Pancreas (tissue), 10 donors: ENCODE measurements around the gene MRPL30. TPM values are rescaled to one million over a fixed set of nuclear protein-coding genes. Genes with fewer than 3 reads are reported as not detected.

Source experiments
- ATAC-seq, 4 donors: fragments of 200-7000 bp; cut with Tn5 transposase; one replicate each; pipeline versions ENCODE4 v1.8.0 to v1.9.1; 2020; ENCODE audit warnings: mild to moderate bottlenecking in 4 of 4, moderate library complexity in 4 of 4
- DNase-seq, 6 donors: peaks; one replicate each; pipeline ENCODE4 v3.0.0-alpha.2; 2020
- FAIRE-seq: peaks from 2 replicates; lab custom pipeline; 2012; peaks lifted over from hg19 to GRCh38; lab: Jason Lieb, UNC
- H3K27ac ChIP-seq, 4 donors: fragments of 200-600 bp; sonication (generic); 1 replicate in 3 of 4; 2 replicates in 1 of 4; pipeline versions ENCODE4 v1.5.0 to v1.8.0; 2020
- H3K27me3 ChIP-seq, 4 donors: fragments of 200-600 bp; one replicate each; pipeline ENCODE4 v1.8.0; 2021
- H3K36me3 ChIP-seq, 3 donors: fragments of 200-600 bp; sonication (generic) in 1 of 3; one replicate each; pipeline versions ENCODE4 v1.5.0 to v1.8.0; 2020 to 2021
- H3K4me1 ChIP-seq, 3 donors: fragments of 200-600 bp; one replicate each; pipeline ENCODE4 v1.8.0; 2021
- H3K4me3 ChIP-seq, 4 donors: fragments of 200-600 bp; sonication (generic) in 2 of 4; one replicate each; pipeline versions ENCODE4 v1.5.0 to v1.8.0; 2020 to 2021
- H3K9me3 ChIP-seq, 4 donors: fragments of 200-600 bp; one replicate each; pipeline ENCODE4 v1.8.0; 2021
- WGBS, 2 donors: extraction: QIAGEN DNeasy Blood & Tissue Kit; methylation state at CpG; one replicate each; pipeline ENCODE4 v1.1.7; 2013; 5-methylcytosine and 5-hydroxymethylcytosine counted together
- intact Hi-C, 3 donors: fragments of 100-400 bp; cut with DNase I; formaldehyde crosslinking; loops; one replicate each; pipeline versions ENCODE4 v1.11.1 to v1.14.2; 2022
- polyA plus RNA-seq, 2 donors: library from polyadenylated mRNA; stranded (reverse); fragments of 200-250 nt; gene quantifications; one replicate each; pipeline ENCODE4 v1.2.3, GENCODE V29; 2013
- total RNA-seq, 6 donors: library from RNA; stranded (reverse); fragmentation: NEBNext Ultra II Directional in 4 of 6; extraction: Animal tissue kit (Norgen Biotek cat#: 25700) in 4 of 6; gene quantifications; one replicate each; pipeline versions ENCODE4 v1.2.1 to v1.2.4, GENCODE V29; 2021 to 2023
- TF ChIP-seq, protein P1 (sequence below), 4 donors: fragments of 200-600 bp; sonication (generic) in 3 of 4; IDR thresholded peaks; one replicate each; pipeline versions ENCODE4 v1.5.0 to v1.8.0; 2021; ENCODE audit warnings: antibody characterized with exemption in 4 of 4
- donor health status: healthy with polysubstance abuse.
- donor health status: DM: no; HTN: no; CAD: no; lungs with moderate emphysema.
- donor health status: DM: no; HTN: no; CAD: no.
- donor health status: control.
- donor health status: control.
- donor health status: Bipolar disorder and iron deficiency.
- donor health status: DM: yes; HTN: yes; CAD: no.
- donor health status: DM: no; HTN: no; CAD: no.
- donor health status: DM: no; HTN: no; CAD: no.
- donor health status: DM: yes; HTN: yes; CAD: no.

The MRPL30 gene
- total and polyA plus RNA-seq, 8 donors, result 8.8 to 14.8 (median 11.8) TPM

DNA sequence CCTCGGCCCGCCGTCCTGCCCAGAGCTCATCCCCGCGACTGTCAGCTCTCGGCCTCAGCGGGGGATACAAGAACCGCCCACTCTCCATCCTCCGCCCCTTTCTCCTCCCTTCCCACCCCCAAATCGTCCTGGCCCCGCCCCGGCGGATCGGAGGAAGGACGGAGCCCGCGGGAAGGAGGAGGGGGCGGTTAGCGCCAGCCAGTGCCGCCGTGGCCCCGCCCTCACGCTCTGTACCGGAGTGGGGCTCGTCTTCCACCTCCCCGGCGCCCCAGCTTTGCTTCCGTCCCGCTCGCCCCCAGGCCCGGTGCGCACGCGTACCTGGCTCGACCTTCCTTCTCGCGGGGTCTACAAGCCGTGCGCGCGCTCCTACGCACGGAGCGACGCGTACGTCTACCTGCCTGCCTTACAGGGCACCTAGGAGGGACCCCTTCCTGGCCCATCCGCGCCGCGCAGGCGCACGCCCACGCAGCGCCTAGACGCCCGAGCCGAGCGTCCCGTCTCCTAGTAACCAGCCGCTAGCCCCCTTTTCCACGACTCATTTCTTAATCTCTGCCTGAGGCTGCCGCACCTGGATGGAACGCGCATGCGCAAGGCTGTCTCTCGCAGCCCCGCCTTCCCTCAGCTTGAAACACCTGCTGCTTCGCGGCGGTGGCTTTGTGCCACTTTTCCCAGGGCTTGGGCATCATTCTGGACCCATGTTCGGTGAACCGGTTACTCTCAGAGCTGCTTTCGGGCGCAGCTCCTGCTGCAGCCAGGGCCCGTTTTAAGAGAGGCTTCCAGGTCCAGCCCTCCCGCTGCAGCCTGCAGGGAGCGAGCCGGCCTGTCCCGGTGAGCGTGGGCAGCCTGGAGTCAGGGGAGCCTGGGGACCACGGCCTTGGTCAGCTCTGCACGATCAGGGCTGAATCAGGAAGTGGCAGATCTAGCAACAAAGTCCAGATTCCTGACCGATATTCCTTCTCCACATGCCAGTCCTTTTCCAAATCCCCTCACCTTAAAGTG is 39.6 kb upstream of the MRPL30 start, which contains the start of gene C2orf15:
C2orf15 (plus strand) TSS at position 598 of the 999 bp plus-strand sequence. CDS start 8,852 bp downstream, outside the sequence.
- TF ChIP-seq, protein P1, sequence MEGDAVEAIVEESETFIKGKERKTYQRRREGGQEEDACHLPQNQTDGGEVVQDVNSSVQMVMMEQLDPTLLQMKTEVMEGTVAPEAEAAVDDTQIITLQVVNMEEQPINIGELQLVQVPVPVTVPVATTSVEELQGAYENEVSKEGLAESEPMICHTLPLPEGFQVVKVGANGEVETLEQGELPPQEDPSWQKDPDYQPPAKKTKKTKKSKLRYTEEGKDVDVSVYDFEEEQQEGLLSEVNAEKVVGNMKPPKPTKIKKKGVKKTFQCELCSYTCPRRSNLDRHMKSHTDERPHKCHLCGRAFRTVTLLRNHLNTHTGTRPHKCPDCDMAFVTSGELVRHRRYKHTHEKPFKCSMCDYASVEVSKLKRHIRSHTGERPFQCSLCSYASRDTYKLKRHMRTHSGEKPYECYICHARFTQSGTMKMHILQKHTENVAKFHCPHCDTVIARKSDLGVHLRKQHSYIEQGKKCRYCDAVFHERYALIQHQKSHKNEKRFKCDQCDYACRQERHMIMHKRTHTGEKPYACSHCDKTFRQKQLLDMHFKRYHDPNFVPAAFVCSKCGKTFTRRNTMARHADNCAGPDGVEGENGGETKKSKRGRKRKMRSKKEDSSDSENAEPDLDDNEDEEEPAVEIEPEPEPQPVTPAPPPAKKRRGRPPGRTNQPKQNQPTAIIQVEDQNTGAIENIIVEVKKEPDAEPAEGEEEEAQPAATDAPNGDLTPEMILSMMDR (IDR thresholded peaks at IDR 0.05), result no peak
- Histone ChIP-seq H3K36me3 (no peaks in the 10 kb centered on the region), H3K27ac (peak within 1 kb of the TSS; percentile 83 to 94 (median 88)), H3K4me3 (peak within 1 kb of the TSS; percentile 68 to 96 (median 84)), H3K27me3 (no peaks in the 10 kb centered on the region), H3K4me1 (peaks cover 0 to 15% (median 6%) of the 10 kb centered on the region in 3 donors), H3K9me3 (no peaks in the 10 kb centered on the region)
- no peak for FAIRE-seq
- intact Hi-C loops, result no loop called here
- ATAC-seq, result peak; percentile 93 to 97 (median 94)
- peak; percentile 94 to 98 (median 97) for DNase-seq
- WGBS, 2 donors, result 0 to 1% methylated on average over 68 to 84 of the region's 84 CpGs

DNA sequence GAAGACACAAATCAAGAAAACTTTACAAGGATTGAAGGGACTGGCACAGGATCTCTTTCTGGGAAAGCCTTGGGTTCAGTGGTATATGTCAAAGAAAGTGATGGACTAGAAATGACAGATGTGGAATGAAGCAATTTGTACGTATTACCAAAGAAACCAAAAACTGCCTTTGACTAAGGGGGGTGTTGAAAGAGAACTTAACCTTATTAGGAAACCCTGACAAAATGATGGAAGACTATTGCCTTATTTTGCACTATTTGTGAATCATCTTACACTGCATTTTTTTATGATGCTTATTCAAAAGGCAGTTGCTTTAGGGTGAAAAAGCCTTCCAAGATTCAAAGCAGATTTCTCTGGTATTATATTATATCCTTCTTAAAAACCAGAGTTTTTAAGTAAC is 30.3 kb upstream of the MRPL30 start:
- H3K4me1 ChIP-seq, result peaks cover 0 to 5% (median under 1%) of the 10 kb centered on the region in 3 donors
- H3K27me3 ChIP-seq, result no peaks in the 10 kb centered on the region
- 92 to 93% methylated on average over 1 of the region's 1 CpG for WGBS, 2 donors
- H3K9me3 ChIP-seq, result no peaks in the 10 kb centered on the region
- no peaks in the 10 kb centered on the region for H3K36me3 ChIP-seq
- DNase-seq (no peak), FAIRE-seq (no peak), ATAC-seq (no peak)
- TF ChIP-seq, protein P1 (IDR thresholded peaks at IDR 0.05), result no peak
- H3K27ac ChIP-seq, result no peak overlapping the region
- no peak overlapping the region for H3K4me3 ChIP-seq
- intact Hi-C loops, result no loop called here

DNA sequence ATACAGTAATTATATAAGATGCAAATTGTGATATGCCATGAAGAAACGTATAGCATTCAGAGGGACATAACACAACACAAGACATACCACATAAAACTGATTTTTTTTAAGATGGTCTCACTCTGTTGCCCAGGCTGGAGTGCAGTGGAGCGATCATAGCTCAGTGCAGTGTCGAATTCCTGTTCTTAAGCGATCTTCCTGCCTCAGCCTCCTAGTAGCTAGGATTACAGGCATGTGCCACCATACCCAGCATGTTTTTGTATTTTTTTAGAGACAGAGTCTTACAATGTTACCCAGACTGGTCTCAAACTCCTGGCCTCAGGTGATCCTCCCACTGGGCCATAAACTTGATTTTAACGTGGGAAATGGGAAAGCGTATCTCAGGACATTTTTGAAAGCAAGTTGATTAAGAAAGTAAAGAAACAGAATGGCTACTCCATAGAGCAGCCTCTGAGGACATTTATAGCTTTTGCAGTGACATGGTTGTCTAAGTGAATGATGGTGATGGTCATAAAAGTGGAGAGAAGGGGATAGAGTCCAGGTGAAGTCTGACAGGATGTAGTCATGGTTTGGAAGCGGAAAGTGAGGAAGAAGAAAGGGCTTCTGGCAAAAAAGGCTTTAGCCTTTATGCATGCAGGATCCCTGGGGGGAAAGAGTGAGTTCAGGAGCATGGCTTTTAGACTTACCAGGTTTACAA is 28.6 kb upstream of the MRPL30 start:
- DNase-seq, result no peak
- ATAC-seq, result no peak
- Histone ChIP-seq H3K27ac (no peak overlapping the region), H3K9me3 (no peaks in the 10 kb centered on the region), H3K4me3 (no peak overlapping the region), H3K4me1 (peaks cover 0 to 5% (median 4%) of the 10 kb centered on the region in 3 donors), H3K36me3 (no peaks in the 10 kb centered on the region), H3K27me3 (no peaks in the 10 kb centered on the region)
- WGBS, 2 donors, result 91 to 93% methylated on average over 7 of the region's 7 CpGs
- TF ChIP-seq, protein P1 (IDR thresholded peaks at IDR 0.05), result no peak
- intact Hi-C loops, result no loop called here
- FAIRE-seq, result no peak

DNA sequence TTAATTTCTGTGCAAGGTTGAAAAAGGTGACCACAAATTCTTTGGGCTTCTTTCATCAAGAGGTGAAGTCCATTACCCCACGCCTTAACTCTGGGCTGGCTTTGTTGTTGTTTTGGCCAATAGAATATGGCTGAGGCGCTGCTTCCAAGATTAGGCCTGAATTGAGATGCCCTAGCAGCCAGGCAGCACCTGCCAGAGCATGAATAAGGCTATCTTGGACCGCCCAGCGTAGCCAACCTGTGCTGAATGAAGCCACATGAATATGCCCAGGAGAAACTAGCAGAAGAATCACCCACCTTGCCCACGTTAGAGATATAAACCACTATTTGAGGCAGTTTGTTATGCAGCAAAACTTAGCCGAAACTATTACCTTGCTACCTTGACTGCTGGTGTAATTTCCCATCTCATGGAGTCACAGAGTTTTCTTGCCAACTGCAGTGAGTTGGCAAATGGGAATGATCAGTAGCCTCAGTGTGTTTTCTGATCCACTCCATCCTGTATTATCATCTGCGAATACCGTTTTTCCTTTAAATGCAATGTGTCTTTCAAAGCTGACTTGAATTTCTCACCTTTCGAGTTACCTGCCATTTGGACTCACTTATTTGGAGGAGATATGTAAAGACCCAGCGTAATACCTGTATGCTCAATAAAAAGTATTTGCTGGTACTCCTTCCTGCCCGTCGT is 26.9 kb upstream of the MRPL30 start:
- no peaks in the 10 kb centered on the region for H3K36me3 ChIP-seq
- H3K27me3 ChIP-seq, result no peaks in the 10 kb centered on the region
- peak overlapping the region; percentile 49 to 61 (median 59) for H3K4me3 ChIP-seq
- WGBS, 2 donors, result 23 to 24% methylated on average over 12 of the region's 12 CpGs
- peaks cover 0 to 5% (median 4%) of the 10 kb centered on the region in 3 donors for H3K4me1 ChIP-seq
- DNase-seq, result no peak
- peak; percentile 7 to 19 (median 15) for ATAC-seq
- intact Hi-C loops, result no loop called here
- H3K27ac ChIP-seq, result peak overlapping the region; percentile 74 to 96 (median 88)
- TF ChIP-seq, protein P1 (IDR thresholded peaks at IDR 0.05), result no peak
- no peaks in the 10 kb centered on the region for H3K9me3 ChIP-seq
- no peak for FAIRE-seq
